PC-9 (cell line): ENCODE results near the gene REV3L. TPM values are rescaled to one million over a fixed set of nuclear protein-coding genes. Genes with fewer than 3 reads are reported as not detected.

Experiments used
- BruUV-seq: library from RNA; stranded (reverse); fragments of 400-500 nt; replicated peaks from 2 replicates; lab custom pipeline; 2021; lab: Mats Ljungman, UMichigan
- CTCF ChIA-PET: fragments of 300-600 bp; sonication (Branson Sonifier 250); formaldehyde crosslinking; loops from one replicate; lab custom pipeline; 2022; ENCODE audit warnings: antibody characterized with exemption; lab: Charles Lee
- POLR2A ChIA-PET: fragments of 300-600 bp; sonication (Branson Sonifier 250); formaldehyde crosslinking; loops from one replicate; lab custom pipeline; 2022; ENCODE audit warnings: antibody characterized with exemption; ENCODE audit not compliant: unreplicated experiment; lab: Charles Lee
- DNase-seq, 2 experiments: peaks; one replicate each; pipeline versions ENCODE4 v3.0.0 to v3.0.0-alpha.2; 2015 to 2022; ENCODE audit warnings: mixed read lengths in 1 of 2
- H2AFZ ChIP-seq: fragments of 200-600 bp; sonication (generic); 2 replicates; pipeline ENCODE4 v1.8.1; 2017; ENCODE audit warnings: antibody characterized with exemption
- H3F3A ChIP-seq: fragments of 200-600 bp; sonication (generic); 2 replicates; pipeline ENCODE4 v1.8.1; 2017; ENCODE audit warnings: antibody characterized with exemption, mild to moderate bottlenecking, low read depth; ENCODE audit not compliant: insufficient read depth
- H3K27ac ChIP-seq: fragments of 200-600 bp; sonication (generic); 2 replicates; pipeline ENCODE4 v1.6.1; 2016; ENCODE audit warnings: mixed run types
- H3K27me3 ChIP-seq: fragments of 200-600 bp; sonication (generic); 2 replicates; pipeline ENCODE4 v1.6.1; 2016; ENCODE audit warnings: low read depth, mixed run types; ENCODE audit not compliant: insufficient read depth
- H3K36me3 ChIP-seq: fragments of 200-600 bp; sonication (generic); 2 replicates; pipeline ENCODE4 v1.6.1; 2016; ENCODE audit warnings: low read depth, mixed run types
- H3K4me1 ChIP-seq: fragments of 200-600 bp; sonication (generic); replicated peaks from 2 replicates; pipeline ENCODE4 v1.6.1; 2016; ENCODE audit warnings: mixed run types; ENCODE audit not compliant: insufficient read depth
- H3K4me2 ChIP-seq: fragments of 200-600 bp; sonication (generic); 2 replicates; pipeline ENCODE4 v1.6.1; 2017; ENCODE audit warnings: mixed run types
- H3K4me3 ChIP-seq: fragments of 200-600 bp; sonication (generic); 2 replicates; pipeline ENCODE4 v1.6.1; 2016; ENCODE audit warnings: mixed run types
- H3K79me2 ChIP-seq: fragments of 200-600 bp; sonication (generic); 2 replicates; pipeline ENCODE4 v1.6.1; 2017; ENCODE audit warnings: low read depth, mixed run types
- H3K9me2 ChIP-seq: fragments of 200-600 bp; sonication (generic); 2 replicates; pipeline ENCODE4 v1.8.1; 2017; ENCODE audit warnings: mild to moderate bottlenecking; ENCODE audit not compliant: insufficient read depth
- H3K9me3 ChIP-seq: fragments of 200-600 bp; sonication (generic); 2 replicates; pipeline ENCODE4 v1.8.1; 2016; ENCODE audit warnings: low read depth; ENCODE audit not compliant: insufficient read depth
- H4K20me1 ChIP-seq: fragments of 200-600 bp; sonication (generic); 2 replicates; pipeline ENCODE4 v1.8.1; 2017; ENCODE audit not compliant: insufficient read depth
- CTCF ChIP-seq: fragments of 200-600 bp; sonication (generic); conservative IDR thresholded peaks from 2 replicates; pipeline ENCODE4 v1.6.1; 2017; ENCODE audit warnings: mixed run types, antibody characterized with exemption, mild to moderate bottlenecking, moderate library complexity
- EZH2 ChIP-seq: fragments of 200-600 bp; sonication (generic); IDR thresholded peaks from 2 replicates; pipeline ENCODE4 v1.8.0; 2017; ENCODE audit warnings: antibody characterized with exemption, low read depth
- intact Hi-C: fragments of 100-400 bp; cut with micrococcal nuclease; formaldehyde crosslinking; loops from one replicate; pipeline ENCODE4 v1.10.0; 2022; ENCODE audit not compliant: unreplicated experiment
- total RNA-seq: library from RNA; stranded (reverse); gene quantifications from 2 replicates; pipeline ENCODE4 v1.2.3, GENCODE V29; 2021

REV3L gene
- total RNA-seq, 1 experiment from 2014 or later = 22.9 TPM

- DNase-seq = no peak
- POLR2A ChIA-PET = no interaction called here
- Histone ChIP-seq H3K27ac (no peak overlapping the region), H4K20me1 (no peaks in the 10 kb centered on the region), H3K9me3 (no peaks in the 10 kb centered on the region), H3F3A (no peaks in the 10 kb centered on the region), H3K9me2 (no peaks in the 10 kb centered on the region), H3K4me1 (peaks cover 7% of the 10 kb centered on the region), H3K4me3 (no peak overlapping the region), H2AFZ (no peak overlapping the region), H3K36me3 (no peaks in the 10 kb centered on the region), H3K4me2 (no peak overlapping the region), H3K79me2 (peaks cover 20% of the 10 kb centered on the region), H3K27me3 (no peaks in the 10 kb centered on the region)
- no TSS peak for BruUV-seq
- CTCF ChIA-PET = no interaction called here
- intact Hi-C loops = no loop called here
- TF ChIP-seq CTCF = no peak
- no peak for TF ChIP-seq EZH2
Measured at GRCh38 chr6:111490067-111490466, 7.0 kb upstream of the REV3L start.

DNA sequence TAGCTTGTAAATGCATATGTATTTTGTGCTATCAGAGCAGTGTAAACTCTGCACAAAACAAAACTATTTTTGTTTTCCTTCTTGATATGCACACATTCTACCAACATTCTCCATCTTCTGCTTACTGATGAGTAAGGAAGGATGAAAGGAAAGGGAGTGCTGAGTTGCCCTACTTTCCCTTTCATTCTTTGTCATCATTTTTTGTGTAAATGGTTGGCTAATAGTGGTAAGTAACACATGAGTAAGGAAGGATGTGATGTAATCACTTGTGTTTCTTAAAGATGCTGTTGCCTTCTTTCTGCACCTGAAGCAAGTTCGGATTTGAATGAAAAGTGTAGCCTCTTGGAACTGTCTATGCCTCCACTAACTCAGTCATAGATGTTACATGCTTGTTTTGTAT is 4.6 kb upstream of the REV3L start:
- Histone ChIP-seq H3K79me2 (peaks cover 21% of the 10 kb centered on the region), H3K4me1 (peaks cover 14% of the 10 kb centered on the region), H3F3A (no peaks in the 10 kb centered on the region), H3K4me3 (no peak overlapping the region), H3K9me2 (no peaks in the 10 kb centered on the region), H3K27me3 (no peaks in the 10 kb centered on the region), H2AFZ (no peak overlapping the region), H3K4me2 (no peak overlapping the region), H3K9me3 (no peaks in the 10 kb centered on the region), H4K20me1 (no peaks in the 10 kb centered on the region), H3K27ac (no peak overlapping the region), H3K36me3 (no peaks in the 10 kb centered on the region)
- intact Hi-C loops = loop anchor here (10.0 kb wide), 1 partner anchor 557 kb away; no protein-coding TSS in a partner anchor
- CTCF ChIA-PET = no interaction called here
- TF ChIP-seq CTCF (no peak), EZH2 (no peak)
- no TSS peak for BruUV-seq
- POLR2A ChIA-PET = no interaction called here
- no peak for DNase-seq

DNA sequence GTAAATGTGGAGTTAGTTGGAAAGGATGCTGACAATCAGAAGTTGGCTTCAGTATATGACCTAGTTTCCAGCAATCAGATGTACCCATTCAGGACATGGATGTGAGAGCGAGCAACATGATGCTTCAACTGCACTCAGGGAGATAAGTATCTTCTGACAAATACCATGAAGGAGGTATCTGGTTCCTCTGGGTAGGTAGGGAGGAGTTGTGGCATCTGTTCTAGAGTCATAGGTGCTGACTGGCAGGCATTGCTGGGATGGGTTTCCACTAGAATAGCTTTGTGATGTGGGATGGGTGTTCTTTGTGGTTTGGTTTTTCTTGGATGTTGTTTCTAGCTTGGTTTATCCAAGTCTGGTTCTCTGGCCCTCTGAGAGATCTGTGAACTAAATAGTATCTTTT is 3.9 kb upstream of the REV3L start:
- BruUV-seq = no TSS peak
- no peak overlapping the region for H3K27ac ChIP-seq
- no peak overlapping the region for H3K4me2 ChIP-seq
- H3K4me3 ChIP-seq = no peak overlapping the region
- H3K4me1 ChIP-seq = peaks cover 14% of the 10 kb centered on the region
- H3K9me3 ChIP-seq = no peaks in the 10 kb centered on the region
- no peak overlapping the region for H2AFZ ChIP-seq
- no peaks in the 10 kb centered on the region for H4K20me1 ChIP-seq
- H3K27me3 ChIP-seq = no peaks in the 10 kb centered on the region
- H3K79me2 ChIP-seq = peaks cover 25% of the 10 kb centered on the region
- ChIA-PET POLR2A (interaction anchor here (0.6 kb wide), 1 partner anchor 253 kb away, joined by 6 read pairs; no protein-coding TSS in a partner anchor), CTCF (no interaction called here)
- no peak for DNase-seq
- no peak for TF ChIP-seq CTCF
- TF ChIP-seq EZH2 = no peak
- no peaks in the 10 kb centered on the region for H3K36me3 ChIP-seq
- no peaks in the 10 kb centered on the region for H3F3A ChIP-seq
- intact Hi-C loops = loop anchor here (10.0 kb wide), 1 partner anchor 558 kb away; no protein-coding TSS in a partner anchor
- no peaks in the 10 kb centered on the region for H3K9me2 ChIP-seq
